HFF-Myc (cell line): ENCODE data around the gene KRTAP3-1.
"Not testable (repeated sequence)": the region's sequence is repeated elsewhere in the genome, so short reads cannot be mapped to it uniquely, and the experiment has no call there.

Experiments used
- DNase-seq: peaks from one replicate; pipeline ENCODE4 v3.0.0-alpha.2; 2011; ENCODE audit warnings: low read depth; ENCODE audit errors: extremely low read depth
- H3K4me3 ChIP-seq: replicated peaks from 2 replicates; pipeline ENCODE4 v1.5.1; 2011; ENCODE audit warnings: low read depth, mild to moderate bottlenecking, control low read depth, low read length
- CTCF ChIP-seq: IDR thresholded peaks from 2 replicates; pipeline ENCODE4 v1.5.1; 2012; ENCODE audit warnings: mild to moderate bottlenecking, low read depth, low read length, control low read depth; ENCODE audit errors: missing control alignments

The KRTAP3-1 gene

GRCh38 chr17:41042953-41043352 lies 34.0 kb upstream of the KRTAP3-1 start:
- no peak overlapping the region for H3K4me3 ChIP-seq
- no peak for TF ChIP-seq CTCF
- no peak for DNase-seq

- H3K4me3 ChIP-seq, DNase-seq: not testable (repeated sequence)
These were observed 32.0 kb upstream of the KRTAP3-1 start, which contains the start of gene KRTAP1-1 for GRCh38 chr17:41040783-41041571. Gene KRTAP1-1 (minus strand): TSS chr17:41041450. CDS start chr17:41041397, 53 bp downstream.

GRCh38 chr17:41037853-41038350 lies 29.0 kb upstream of the KRTAP3-1 start:
- DNase-seq: no peak
- H3K4me3 ChIP-seq: no peak overlapping the region
- TF ChIP-seq CTCF: no peak

- not testable (repeated sequence) for DNase-seq, H3K4me3 ChIP-seq
These were observed 25.5 kb upstream of the KRTAP3-1 start, which contains the start of gene KRTAP1-3 for GRCh38 chr17:41034346-41034935. Gene KRTAP1-3 (minus strand): TSS chr17:41034874. CDS start chr17:41034821, 53 bp downstream.

GRCh38 chr17:41029633-41030245 lies 20.8 kb upstream of the KRTAP3-1 start, which contains the start of gene KRTAP1-4:
Gene KRTAP1-4 (minus strand): TSS chr17:41030195. CDS start chr17:41030078, 117 bp downstream.
- TF ChIP-seq CTCF: no peak
- DNase-seq: no peak
- H3K4me3 ChIP-seq: no peak within 1 kb of the TSS

- no peak within 1 kb of the TSS for H3K4me3 ChIP-seq
- DNase-seq: peak; percentile 52
- TF ChIP-seq CTCF: no peak
These were observed 18.0 kb upstream of the KRTAP3-1 start, which contains the start of gene KRTAP1-5 for GRCh38 chr17:41026715-41027471. Gene KRTAP1-5 (minus strand): TSS chr17:41027208. CDS start chr17:41027155, 53 bp downstream.

GRCh38 chr17:41024697-41025096 lies 15.8 kb upstream of the KRTAP3-1 start:
- no peak for TF ChIP-seq CTCF
- H3K4me3 ChIP-seq: no peak overlapping the region
- no peak for DNase-seq
